ENCODE results near the gene AHRR.

DNA sequence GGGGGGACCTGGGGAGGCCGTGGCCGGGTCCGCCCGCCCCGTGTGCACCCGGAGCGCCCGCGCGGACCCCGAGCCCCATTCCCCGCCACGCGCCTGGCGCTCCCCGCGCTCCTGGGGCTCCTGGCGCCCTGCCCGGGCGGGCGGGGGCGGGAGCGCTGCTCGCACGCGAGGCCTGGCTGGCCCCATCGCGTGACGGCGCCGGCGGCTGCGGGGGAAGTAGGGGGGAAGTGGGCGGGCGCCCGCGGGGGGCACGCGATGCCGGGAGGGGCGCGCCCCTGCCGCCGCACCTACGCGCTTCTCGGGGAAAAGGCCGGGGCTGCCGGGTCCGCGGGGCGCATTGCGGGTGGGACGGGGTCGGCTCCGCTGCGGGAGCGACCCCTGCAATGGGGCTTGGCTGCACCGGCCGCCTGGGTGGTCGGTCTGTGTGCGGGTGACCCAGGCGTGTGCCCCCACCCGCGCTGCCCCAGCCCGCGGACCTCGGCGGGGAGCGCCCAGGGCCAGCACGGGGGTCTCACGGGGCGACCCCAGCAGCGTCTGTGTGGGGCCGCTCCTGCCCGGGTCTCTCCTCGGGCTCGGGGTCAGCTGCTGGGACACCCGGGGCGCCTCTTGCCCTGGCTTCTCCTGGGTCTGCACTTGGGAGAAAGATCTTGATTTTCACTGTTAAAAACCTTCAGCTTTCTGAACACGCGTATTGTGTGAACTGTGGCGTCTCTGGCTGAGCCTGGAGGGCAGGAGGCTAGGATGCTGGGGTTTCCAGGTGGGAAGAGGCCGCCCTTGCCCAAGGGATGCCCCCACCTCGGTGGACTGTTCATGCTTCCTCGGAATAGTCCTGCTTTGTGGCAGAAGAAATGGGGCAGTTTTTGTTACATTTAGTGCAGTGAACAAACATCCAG, 52.4 kb downstream of the AHRR start:
- TF ChIP-seq CTCF (IDR thresholded peaks at IDR 0.05) (no peak), POLR2A (IDR thresholded peaks at IDR 0.05) (no peak)
